Fibroblast of lung (primary cell): Measurements from ENCODE around the gene ABCA5. TPM values are rescaled to one million over a fixed set of nuclear protein-coding genes. Genes with fewer than 3 reads are reported as not detected.

Experiments used
- DNase-seq, 2 donors: peaks; one replicate each; pipeline versions ENCODE4 v3.0.0 to v3.0.0-alpha.2; 2010; ENCODE audit warnings: low read depth in 2 of 2
- H2AFZ ChIP-seq: 2 replicates; pipeline ENCODE4 v1.5.1; 2012; ENCODE audit warnings: low read length, control low read depth, inconsistent platforms
- H3K27ac ChIP-seq: 2 replicates; pipeline ENCODE4 v1.5.1; 2011; ENCODE audit warnings: low read length, control low read depth; ENCODE audit not compliant: insufficient read depth
- H3K27me3 ChIP-seq: 2 replicates; pipeline ENCODE4 v1.5.1; 2011; ENCODE audit warnings: mild to moderate bottlenecking, low read length; ENCODE audit not compliant: control insufficient read depth, insufficient read depth
- H3K36me3 ChIP-seq: 2 replicates; pipeline ENCODE4 v1.5.1; 2011; ENCODE audit warnings: low read length; ENCODE audit not compliant: control insufficient read depth, insufficient read depth
- H3K4me1 ChIP-seq: 2 replicates; pipeline ENCODE4 v1.5.1; 2011; ENCODE audit warnings: low read length; ENCODE audit not compliant: control insufficient read depth, insufficient read depth; ENCODE audit errors: extremely low read depth
- H3K4me2 ChIP-seq: 2 replicates; pipeline ENCODE4 v1.5.1; 2011; ENCODE audit warnings: low read length, control low read depth; ENCODE audit not compliant: insufficient read depth; ENCODE audit errors: extremely low read depth
- H3K4me3 ChIP-seq, 4 experiments: fragments of 200-600 bp in 1 of 4; sonication (generic) in 1 of 4; replicated peaks in 1 of 4; 2 replicates each; pipeline ENCODE4 v1.5.1; 2011 to 2016; ENCODE audit warnings: low read length in 4 of 4, low read depth in 3 of 4, mild to moderate bottlenecking in 3 of 4, control low read depth in 2 of 4, inconsistent platforms in 1 of 4, mixed read lengths in 1 of 4; ENCODE audit not compliant: insufficient read depth in 1 of 4; ENCODE audit errors: control extremely low read depth in 1 of 4
- H3K79me2 ChIP-seq: 2 replicates; pipeline ENCODE4 v1.5.1; 2012; ENCODE audit warnings: mild to moderate bottlenecking, low read length, inconsistent platforms; ENCODE audit not compliant: control insufficient read depth, insufficient read depth
- H3K9ac ChIP-seq: 2 replicates; pipeline ENCODE4 v1.5.1; 2011; ENCODE audit warnings: mild to moderate bottlenecking, low read length, control low read depth; ENCODE audit not compliant: insufficient read depth
- H3K9me3 ChIP-seq: 2 replicates; pipeline ENCODE4 v1.5.1; 2012; ENCODE audit warnings: low read depth, low read length; ENCODE audit not compliant: control insufficient read depth, insufficient read depth
- H4K20me1 ChIP-seq: 2 replicates; pipeline ENCODE4 v1.5.1; 2011; ENCODE audit warnings: low read length; ENCODE audit not compliant: control insufficient read depth, insufficient read depth; ENCODE audit errors: extremely low read depth
- CTCF ChIP-seq, 2 donors: IDR thresholded peaks in 1 of 2; conservative IDR thresholded peaks in 1 of 2; 1 replicate in 1 of 2; 2 replicates in 1 of 2; pipeline ENCODE4 v1.5.1; 2011 to 2012; ENCODE audit warnings: low read length in 2 of 2, control low read depth in 1 of 2, inconsistent platforms in 1 of 2, low read depth in 1 of 2, mild to moderate bottlenecking in 1 of 2
- EZH2 ChIP-seq: IDR thresholded peaks from 2 replicates; pipeline ENCODE4 v1.5.1; 2012; ENCODE audit warnings: low read length, control low read depth, mild to moderate bottlenecking; ENCODE audit errors: missing control alignments
- polyA plus RNA-seq, 2 donors: library from polyadenylated mRNA; depleted of rRNA in 1 of 2; stranded (reverse) in 1 of 2; unstranded in 1 of 2; fragments of >200 nt; gene quantifications; 2 replicates each; pipeline ENCODE4 v1.2.1, GENCODE V29; 2011 to 2012; ENCODE audit warnings: missing spikeins in 1 of 2
- total RNA-seq: library from RNA; depleted of rRNA; stranded (reverse); fragments of >200 nt; gene quantifications from 2 replicates; pipeline ENCODE4 v1.2.1, GENCODE V29; 2014

Gene ABCA5
- total and polyA plus RNA-seq, 2 donors (not counting 1 experiment from before 2014, with no cell fraction given) = 13.1 to 17.5 TPM

- no peaks in the 10 kb centered on the region for H3K36me3 ChIP-seq
- H3K4me1 ChIP-seq = no peaks in the 10 kb centered on the region
- no peaks in the 10 kb centered on the region for H4K20me1 ChIP-seq
- peak overlapping the region in 1 of 4 experiments; percentile 14 for H3K4me3 ChIP-seq
- H3K27ac ChIP-seq = no peak overlapping the region
- no peaks in the 10 kb centered on the region for H3K27me3 ChIP-seq
- H3K4me2 ChIP-seq = no peak overlapping the region
- no peaks in the 10 kb centered on the region for H3K9me3 ChIP-seq
- TF ChIP-seq EZH2 = no peak
- no peak for TF ChIP-seq CTCF (conservative IDR thresholded peaks at IDR 0.05 in 1 of 2, IDR thresholded peaks at IDR 0.05 in 1 of 2; ENCODE audit: low read depth in 1 of 2, low read length in 2 of 2)
- H3K79me2 ChIP-seq = no peaks in the 10 kb centered on the region
- no peak overlapping the region for H2AFZ ChIP-seq
- no peak overlapping the region for H3K9ac ChIP-seq
- DNase-seq = no peak
Observed at GRCh38 chr17:69228018-69228417, 98.9 kb downstream of the ABCA5 start.

- no peaks in the 10 kb centered on the region for H3K9me3 ChIP-seq
- peak overlapping the region in 1 of 4 experiments; percentile 14 for H3K4me3 ChIP-seq
- no peaks in the 10 kb centered on the region for H3K4me1 ChIP-seq
- H2AFZ ChIP-seq = no peak overlapping the region
- TF ChIP-seq CTCF (conservative IDR thresholded peaks at IDR 0.05 in 1 of 2, IDR thresholded peaks at IDR 0.05 in 1 of 2; ENCODE audit: low read depth in 1 of 2, low read length in 2 of 2) = no peak
- no peak for TF ChIP-seq EZH2
- no peaks in the 10 kb centered on the region for H3K27me3 ChIP-seq
- H3K36me3 ChIP-seq = no peaks in the 10 kb centered on the region
- no peaks in the 10 kb centered on the region for H4K20me1 ChIP-seq
- no peak overlapping the region for H3K27ac ChIP-seq
- H3K9ac ChIP-seq = no peak overlapping the region
- DNase-seq = no peak
- no peak overlapping the region for H3K4me2 ChIP-seq
- H3K79me2 ChIP-seq = no peaks in the 10 kb centered on the region
Observed at GRCh38 chr17:69227541-69227940, 99.4 kb downstream of the ABCA5 start.

- H3K27ac ChIP-seq = no peak overlapping the region
- no peaks in the 10 kb centered on the region for H3K36me3 ChIP-seq
- no peak overlapping the region for H3K9ac ChIP-seq
- H3K4me3 ChIP-seq = no peak overlapping the region
- H3K4me1 ChIP-seq = no peaks in the 10 kb centered on the region
- H3K9me3 ChIP-seq = no peaks in the 10 kb centered on the region
- DNase-seq = peak; percentile 61 to 68
- no peak overlapping the region for H2AFZ ChIP-seq
- no peaks in the 10 kb centered on the region for H3K79me2 ChIP-seq
- H4K20me1 ChIP-seq = no peaks in the 10 kb centered on the region
- H3K4me2 ChIP-seq = no peak overlapping the region
- no peaks in the 10 kb centered on the region for H3K27me3 ChIP-seq
- TF ChIP-seq EZH2 (no peak), CTCF (conservative IDR thresholded peaks at IDR 0.05 in 1 of 2, IDR thresholded peaks at IDR 0.05 in 1 of 2; ENCODE audit: low read depth in 1 of 2, low read length in 2 of 2) (no peak)
Observed at GRCh38 chr17:69223809-69224208, 103.1 kb downstream of the ABCA5 start.
